ENCODE measurements around the gene MACROD2. TPM values are rescaled to one million over a fixed set of nuclear protein-coding genes. Genes with fewer than 3 reads are reported as not detected.

Gene MACROD2
- total RNA-seq, 1 experiment from 2014 or later: 1.4 TPM

DNA sequence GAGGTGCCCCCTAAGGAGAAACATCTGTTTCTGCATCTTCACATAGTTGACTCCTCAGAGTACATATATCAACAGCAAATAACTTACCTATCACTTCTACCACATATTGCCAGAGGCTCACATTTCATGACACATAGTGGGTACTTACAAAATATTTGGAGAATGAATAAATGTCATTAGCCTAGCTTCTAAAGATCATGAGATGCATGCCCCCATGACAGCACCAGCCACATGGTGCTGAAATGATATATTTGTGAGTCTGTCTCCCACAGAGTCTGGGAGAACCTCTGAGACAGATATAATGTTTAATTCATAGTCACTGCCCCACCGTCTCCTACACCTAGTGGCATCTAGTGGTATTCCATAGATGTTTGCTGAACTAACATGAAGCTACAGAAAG, 2022.3 kb downstream of the MACROD2 start:
- Histone ChIP-seq H3K27me3 (replicated peaks; ENCODE audit: insufficient read depth, low read depth, low read length, poor library complexity) (no peaks in the 10 kb centered on the region), H3K27ac (ENCODE audit: low read depth, low read length, poor library complexity, severe bottlenecking) (no peak overlapping the region), H3K4me1 (ENCODE audit: insufficient read depth, low read length, poor library complexity, severe bottlenecking) (no peaks in the 10 kb centered on the region), H3K36me3 (ENCODE audit: insufficient read depth, low read length, poor library complexity, severe bottlenecking) (no peaks in the 10 kb centered on the region), H3K4me3 (ENCODE audit: low read depth, low read length, poor library complexity, severe bottlenecking) (no peak overlapping the region), H3K9me3 (ENCODE audit: low read depth, low read length, poor library complexity, severe bottlenecking) (peaks cover 10% of the 10 kb centered on the region)
- CTCF ChIA-PET: no interaction called here
- TF ChIP-seq CTCF (conservative IDR thresholded peaks at IDR 0.05; ENCODE audit: low read depth, low read length): no peak
- TF ChIP-seq EZH2 (IDR thresholded peaks at IDR 0.05; ENCODE audit: borderline replicate concordance, low read depth, low read length, poor library complexity, severe bottlenecking): no peak
- no peak for DNase-seq (ENCODE audit: low spot score)
- intact Hi-C loops (cut with micrococcal nuclease; ENCODE audit: unreplicated experiment): no loop called here
- BruUV-seq (replicated peaks): no TSS peak
- POLR2A ChIA-PET (ENCODE audit: low non-redundant PET): no interaction called here

DNA sequence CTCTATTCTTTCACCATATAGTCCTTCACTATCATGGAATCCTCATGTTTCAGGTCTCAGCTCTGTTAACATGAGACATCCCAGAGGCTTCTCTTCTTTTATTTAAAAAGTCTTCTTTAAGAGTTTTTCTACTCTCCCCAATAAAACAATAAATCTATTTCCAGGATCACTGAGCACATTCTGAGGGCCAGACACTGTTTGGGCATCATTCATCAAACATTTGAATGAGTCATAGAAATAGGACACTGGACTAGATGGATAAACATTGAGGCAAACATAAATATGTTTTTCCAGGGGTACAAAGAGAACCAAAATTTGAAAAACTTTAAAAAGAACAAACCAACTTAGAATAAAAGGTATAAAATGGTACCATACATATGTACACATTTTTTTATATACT, 2023.6 kb downstream of the MACROD2 start:
- Histone ChIP-seq H3K36me3 (ENCODE audit: insufficient read depth, low read length, poor library complexity, severe bottlenecking) (no peaks in the 10 kb centered on the region), H3K9me3 (ENCODE audit: low read depth, low read length, poor library complexity, severe bottlenecking) (peaks cover 10% of the 10 kb centered on the region), H3K27me3 (replicated peaks; ENCODE audit: insufficient read depth, low read depth, low read length, poor library complexity) (no peaks in the 10 kb centered on the region), H3K27ac (ENCODE audit: low read depth, low read length, poor library complexity, severe bottlenecking) (no peak overlapping the region), H3K4me1 (ENCODE audit: insufficient read depth, low read length, poor library complexity, severe bottlenecking) (no peaks in the 10 kb centered on the region), H3K4me3 (ENCODE audit: low read depth, low read length, poor library complexity, severe bottlenecking) (no peak overlapping the region)
- TF ChIP-seq EZH2 (IDR thresholded peaks at IDR 0.05; ENCODE audit: borderline replicate concordance, low read depth, low read length, poor library complexity, severe bottlenecking) (no peak), CTCF (conservative IDR thresholded peaks at IDR 0.05; ENCODE audit: low read depth, low read length) (no peak)
- no peak for DNase-seq (ENCODE audit: low spot score)
- ChIA-PET POLR2A (ENCODE audit: low non-redundant PET) (no interaction called here), CTCF (no interaction called here)
- intact Hi-C loops (cut with micrococcal nuclease; ENCODE audit: unreplicated experiment): no loop called here
- no TSS peak for BruUV-seq (replicated peaks)

DNA sequence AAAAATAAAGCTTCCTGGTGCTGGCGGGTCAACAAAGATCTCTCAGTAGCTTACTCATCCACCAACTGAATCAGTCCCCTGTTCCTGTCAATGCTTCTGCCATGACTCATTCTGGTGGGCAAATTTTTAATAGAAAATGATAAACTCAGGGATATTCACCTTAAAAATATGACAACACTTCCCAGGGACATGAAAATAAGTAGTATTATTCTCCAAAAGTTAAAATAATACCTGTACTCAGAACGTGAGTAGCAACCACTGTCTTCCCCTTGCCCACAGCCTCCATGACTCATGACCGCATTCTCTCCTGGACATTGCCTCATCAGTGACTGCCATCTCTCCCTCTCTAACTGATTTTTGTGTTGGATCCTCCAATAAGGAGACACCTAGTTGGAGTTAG, 2025.7 kb downstream of the MACROD2 start:
- CTCF ChIA-PET: no interaction called here

More for the DNA sequence above, 2025.7 kb downstream of the MACROD2 start:
- POLR2A ChIA-PET (ENCODE audit: low non-redundant PET): no interaction called here
- Histone ChIP-seq H3K27ac (ENCODE audit: low read depth, low read length, poor library complexity, severe bottlenecking) (no peak overlapping the region), H3K36me3 (ENCODE audit: insufficient read depth, low read length, poor library complexity, severe bottlenecking) (no peaks in the 10 kb centered on the region), H3K4me1 (ENCODE audit: insufficient read depth, low read length, poor library complexity, severe bottlenecking) (no peaks in the 10 kb centered on the region), H3K27me3 (replicated peaks; ENCODE audit: insufficient read depth, low read depth, low read length, poor library complexity) (no peaks in the 10 kb centered on the region), H3K9me3 (ENCODE audit: low read depth, low read length, poor library complexity, severe bottlenecking) (peaks cover 10% of the 10 kb centered on the region), H3K4me3 (ENCODE audit: low read depth, low read length, poor library complexity, severe bottlenecking) (no peak overlapping the region)
- no peak for DNase-seq (ENCODE audit: low spot score)
- BruUV-seq (replicated peaks): no TSS peak
- intact Hi-C loops (cut with micrococcal nuclease; ENCODE audit: unreplicated experiment): no loop called here
- TF ChIP-seq CTCF (conservative IDR thresholded peaks at IDR 0.05; ENCODE audit: low read depth, low read length) (no peak), EZH2 (IDR thresholded peaks at IDR 0.05; ENCODE audit: borderline replicate concordance, low read depth, low read length, poor library complexity, severe bottlenecking) (no peak)
